ENCODE data around the gene HMCN2. TPM values are rescaled to one million over a fixed set of nuclear protein-coding genes. Genes with fewer than 3 reads are reported as not detected.
A peak's percentile ranks its signal among the peaks of the same experiment; 100 is the strongest.

HMCN2 gene
- polyA plus RNA-seq, 1 of the 3 experiments (the other 2 are of a cell fraction) = 0.15 TPM

- TF ChIP-seq FOSL2 (IDR thresholded peaks at IDR 0.05; ENCODE audit: borderline replicate concordance, low read depth) (no peak), RCOR1 (IDR thresholded peaks at IDR 0.05; ENCODE audit: low read length) (peak; percentile 42), FOXJ3 (CRISPR knock-in tag; IDR thresholded peaks at IDR 0.05) (peak; percentile 59; the same call in 1 of the 2 replicates), EP300 (IDR thresholded peaks at IDR 0.05; ENCODE audit: borderline replicate concordance in 1 of 2, low read depth in 1 of 2, low read length in 1 of 2) (peak in 1 of 2 experiments; percentile 91; a peak in 2 of 4 replicates)
Observed at GRCh38 chr9:130327781-130328348, 62.3 kb downstream of the HMCN2 start (continued).

- Histone ChIP-seq H3K9ac (no peak overlapping the region), H3F3A (replicated peaks; ENCODE audit: insufficient read depth) (no peaks in the 10 kb centered on the region), H2AFZ (ENCODE audit: low read depth) (no peak overlapping the region), H3K36me3 (replicated peaks in 1 of 2; ENCODE audit: control insufficient read depth in 1 of 2, insufficient read depth in 2 of 2, low read length in 1 of 2) (no peaks in the 10 kb centered on the region), H3K27ac (ENCODE audit: low read depth in 2 of 2, low read length in 1 of 2) (peak overlapping the region in 1 of 2 experiments; percentile 99; a peak in 2 of 4 replicates), H3K27me3 (ENCODE audit: insufficient read depth) (peaks cover 14% of the 10 kb centered on the region; the same call in 1 of the 2 replicates), H3K9me3 (no peaks in the 10 kb centered on the region), H3K79me2 (ENCODE audit: insufficient read depth) (no peaks in the 10 kb centered on the region), H3K4me3 (ENCODE audit: low read depth in 2 of 2, low read length in 1 of 2) (peak overlapping the region in 1 of 2 experiments; percentile 33; a peak in 1 of 4 replicates), H3K4me2 (peak overlapping the region; percentile 41; the same call in 1 of the 2 replicates), H3K4me1 (ENCODE audit: control insufficient read depth in 1 of 2, insufficient read depth in 2 of 2, low read depth in 1 of 2, low read length in 1 of 2) (peaks cover 0 to 82% of the 10 kb centered on the region in 2 experiments; a peak in 2 of 4 replicates), H3K9me2 (no peaks in the 10 kb centered on the region), H4K20me1 (ENCODE audit: insufficient read depth) (no peaks in the 10 kb centered on the region)
- POLR2A ChIA-PET = interaction anchor here (1.0 to 1.6 kb wide), 4 partner anchors 38 to 88 kb away, joined by 4 to 7 read pairs (median 4); no protein-coding TSS in a partner anchor
- TF ChIP-seq RFX5 (IDR thresholded peaks at IDR 0.05; ENCODE audit: low read length) (no peak), NFIC (IDR thresholded peaks at IDR 0.05; ENCODE audit: borderline replicate concordance) (no peak), MXI1 (IDR thresholded peaks at IDR 0.05; ENCODE audit: low read depth, low read length) (no peak), MEF2A (IDR thresholded peaks at IDR 0.05; ENCODE audit: borderline replicate concordance, low read depth) (no peak), IRF3 (IDR thresholded peaks at IDR 0.05; ENCODE audit: low read depth, low read length) (no peak), JUND (IDR thresholded peaks at IDR 0.05) (no peak), FOSL2 (IDR thresholded peaks at IDR 0.05; ENCODE audit: borderline replicate concordance, low read depth) (no peak), YY1 (IDR thresholded peaks at IDR 0.05; ENCODE audit: low read depth) (no peak), RCOR1 (IDR thresholded peaks at IDR 0.05; ENCODE audit: low read length) (no peak)
- CTCF ChIA-PET = interaction anchor here (0.8 to 7.6 kb wide), 14 partner anchors 10 to 355 kb away, joined by 3 to 49 read pairs (median 6); no protein-coding TSS in a partner anchor
- no peak for DNase-seq
- WGBS (ENCODE audit: low lambda C conversion rate) = 38% methylated on average over 10 of the region's 15 CpGs
Observed at GRCh38 chr9:130328349-130328801, 62.8 kb downstream of the HMCN2 start.

- Histone ChIP-seq H3K4me1 (ENCODE audit: control insufficient read depth in 1 of 2, insufficient read depth in 2 of 2, low read depth in 1 of 2, low read length in 1 of 2) (peaks cover 0 to 89% of the 10 kb centered on the region in 2 experiments; a peak in 2 of 4 replicates), H3K79me2 (ENCODE audit: insufficient read depth) (no peaks in the 10 kb centered on the region), H2AFZ (ENCODE audit: low read depth) (no peak overlapping the region), H3K4me2 (no peak overlapping the region), H3K27me3 (ENCODE audit: insufficient read depth) (peaks cover 12% of the 10 kb centered on the region; the same call in 1 of the 2 replicates), H3K9me3 (no peaks in the 10 kb centered on the region), H3F3A (replicated peaks; ENCODE audit: insufficient read depth) (no peaks in the 10 kb centered on the region), H3K9ac (no peak overlapping the region), H3K4me3 (ENCODE audit: low read depth in 2 of 2, low read length in 1 of 2) (no peak overlapping the region), H3K9me2 (no peaks in the 10 kb centered on the region), H3K27ac (ENCODE audit: low read depth in 2 of 2, low read length in 1 of 2) (peak overlapping the region in 1 of 2 experiments; percentile 99; a peak in 2 of 4 replicates), H4K20me1 (ENCODE audit: insufficient read depth) (no peaks in the 10 kb centered on the region), H3K36me3 (replicated peaks in 1 of 2; ENCODE audit: control insufficient read depth in 1 of 2, insufficient read depth in 2 of 2, low read length in 1 of 2) (no peaks in the 10 kb centered on the region)
- ChIA-PET CTCF (interaction anchor here (0.8 to 7.6 kb wide), 6 partner anchors 9 to 86 kb away, joined by 3 to 49 read pairs (median 4); no protein-coding TSS in a partner anchor), POLR2A (no interaction called here)
- TF ChIP-seq RCOR1 (IDR thresholded peaks at IDR 0.05; ENCODE audit: low read length) (peak; percentile 81), EP300 (IDR thresholded peaks at IDR 0.05; ENCODE audit: borderline replicate concordance in 1 of 2, low read depth in 1 of 2, low read length in 1 of 2) (peak in 1 of 2 experiments; percentile 93; a peak in 2 of 4 replicates), FOXM1 (IDR thresholded peaks at IDR 0.05; ENCODE audit: low read depth) (no peak), FOXJ3 (CRISPR knock-in tag; IDR thresholded peaks at IDR 0.05) (peak; percentile 65; the same call in 1 of the 2 replicates), MXI1 (IDR thresholded peaks at IDR 0.05; ENCODE audit: low read depth, low read length) (peak; percentile 35; the same call in 1 of the 2 replicates), CHD2 (IDR thresholded peaks at IDR 0.05; ENCODE audit: low read length, partially characterized antibody) (peak; percentile 25), TAF1 (IDR thresholded peaks at IDR 0.05; ENCODE audit: borderline replicate concordance, low read depth, low read length) (no peak), FOSL2 (IDR thresholded peaks at IDR 0.05; ENCODE audit: borderline replicate concordance, low read depth) (no peak), GATA2 (CRISPR knock-in tag; IDR thresholded peaks at IDR 0.05) (peak; percentile 52)
- DNase-seq = no peak
- WGBS (ENCODE audit: low lambda C conversion rate) = 63% methylated on average over 2 of the region's 2 CpGs
Observed at GRCh38 chr9:130329061-130329460, 63.5 kb downstream of the HMCN2 start.
